Esophagus squamous epithelium (tissue), 5 donors: ENCODE data around the gene HOTAIR. TPM values are rescaled to one million over a fixed set of nuclear protein-coding genes. Genes with fewer than 3 reads are reported as not detected.

ENCODE experiments used
- DNase-seq: peaks from one replicate; lab custom pipeline; 2025; lab: John Stamatoyannopoulos, UW
- H3K27ac ChIP-seq, 4 donors: fragments of 200-600 bp; sonication (generic); one replicate each; pipeline ENCODE4 v1.5.1; 2016 to 2019; ENCODE audit warnings: mild to moderate bottlenecking in 1 of 4
- H3K27me3 ChIP-seq, 4 donors: fragments of 200-600 bp; sonication (generic); 1 replicate in 3 of 4; 2 replicates in 1 of 4; pipeline versions ENCODE4 v1.5.1 to v1.6.0; 2017 to 2021; ENCODE audit warnings: antibody characterized with exemption in 1 of 4
- H3K36me3 ChIP-seq, 3 donors: fragments of 200-600 bp; sonication (generic); one replicate each; pipeline ENCODE4 v1.5.1; 2016 to 2019
- H3K4me1 ChIP-seq, 3 donors: fragments of 200-600 bp; sonication (generic); one replicate each; pipeline ENCODE4 v1.5.1; 2017 to 2019
- H3K4me3 ChIP-seq, 4 donors: fragments of 200-600 bp; sonication (generic); 1 replicate in 3 of 4; 2 replicates in 1 of 4; pipeline ENCODE4 v1.5.1; 2016 to 2019; ENCODE audit warnings: mild to moderate bottlenecking in 2 of 4, moderate library complexity in 1 of 4
- H3K9me3 ChIP-seq, 3 donors: fragments of 200-600 bp; sonication (generic); one replicate each; pipeline ENCODE4 v1.5.1; 2016 to 2019
- CTCF ChIP-seq, 6 experiments: fragments of 450-650 bp in 4 of 6; fragments of 200-600 bp in 2 of 6; sonication (generic) in 2 of 6; IDR thresholded peaks; one replicate each; pipeline ENCODE4 v1.5.1; 2016 to 2019; ENCODE audit warnings: antibody characterized with exemption in 6 of 6, mild to moderate bottlenecking in 4 of 6, moderate library complexity in 4 of 6
- POLR2A ChIP-seq, 4 donors: fragments of 450-650 bp; IDR thresholded peaks; one replicate each; pipeline ENCODE4 v1.6.1; 2017; ENCODE audit warnings: antibody characterized with exemption in 4 of 4, mild to moderate bottlenecking in 4 of 4, moderate library complexity in 3 of 4
- WGBS, 2 donors: methylation state at CpG; one replicate each; pipeline ENCODE4 v1.1.5; 2018; 5-methylcytosine and 5-hydroxymethylcytosine counted together
- intact Hi-C: fragments of 100-400 bp; cut with DNase I; formaldehyde crosslinking; loops from one replicate; pipeline ENCODE4 v1.15.0; 2022
- total RNA-seq, 4 donors: library from RNA; depleted of rRNA; stranded (reverse); fragments of >200 nt; gene quantifications; one replicate each; pipeline ENCODE4 v1.1.0, GENCODE V29; 2016
- donor health status: DM: yes; HTN: yes; CAD: no.

The HOTAIR gene
- total RNA-seq, 4 donors from 2014 or later, result not detected

GRCh38 chr12:53973236-53974042 is 1.3 kb downstream of the HOTAIR start:
- WGBS, 2 donors, result 7 to 24% methylated on average over 15 to 25 of the region's 71 CpGs
- intact Hi-C loops, result no loop called here
- no peak for TF ChIP-seq CTCF (IDR thresholded peaks at IDR 0.05)
- TF ChIP-seq POLR2A (IDR thresholded peaks at IDR 0.05), result no peak
- Histone ChIP-seq H3K4me1 (peaks cover 20 to 34% (median 20%) of the 10 kb centered on the region in 3 donors), H3K27ac (no peak overlapping the region), H3K4me3 (peak overlapping the region in 1 of 4 donors; percentile 56), H3K9me3 (no peaks in the 10 kb centered on the region), H3K27me3 (peaks cover 31 to 100% (median 87%) of the 10 kb centered on the region in 4 donors), H3K36me3 (no peaks in the 10 kb centered on the region)
- DNase-seq, result no peak

- Histone ChIP-seq H3K4me1 (peaks cover 20 to 29% (median 20%) of the 10 kb centered on the region in 3 donors), H3K27me3 (peaks cover 31 to 100% (median 87%) of the 10 kb centered on the region in 4 donors), H3K9me3 (no peaks in the 10 kb centered on the region), H3K27ac (no peak within 1 kb of the TSS), H3K4me3 (peak within 1 kb of the TSS in 1 of 4 donors; percentile 56), H3K36me3 (no peaks in the 10 kb centered on the region)
- WGBS, 2 donors, result 18 to 22% methylated on average over 10 to 20 of the region's 21 CpGs
- TF ChIP-seq CTCF (IDR thresholded peaks at IDR 0.05) (no peak), POLR2A (IDR thresholded peaks at IDR 0.05) (no peak)
- no peak for DNase-seq
- intact Hi-C loops, result no loop called here
Measured at GRCh38 chr12:53972722-53973235, 2.0 kb downstream of the HOTAIR start, which contains the start of gene HOXC11. HOXC11 (plus strand) TSS chr12:53973126; CDS start chr12:53973242, 116 bp downstream.

- H3K27me3 ChIP-seq, result peaks cover 29 to 100% (median 86%) of the 10 kb centered on the region in 4 donors
- DNase-seq, result no peak
- no peaks in the 10 kb centered on the region for H3K36me3 ChIP-seq
- no peak overlapping the region for H3K27ac ChIP-seq
- peaks cover 20 to 28% (median 20%) of the 10 kb centered on the region in 3 donors for H3K4me1 ChIP-seq
- no peak for TF ChIP-seq CTCF (IDR thresholded peaks at IDR 0.05)
- no peak for TF ChIP-seq POLR2A (IDR thresholded peaks at IDR 0.05)
- WGBS, 2 donors, result 32 to 34% methylated on average over 8 of the region's 9 CpGs
- H3K9me3 ChIP-seq, result no peaks in the 10 kb centered on the region
- intact Hi-C loops, result no loop called here
- H3K4me3 ChIP-seq, result no peak overlapping the region
Measured at GRCh38 chr12:53972152-53972702, 2.5 kb downstream of the HOTAIR start.

- DNase-seq, result no peak
- no peaks in the 10 kb centered on the region for H3K9me3 ChIP-seq
- H3K36me3 ChIP-seq, result no peaks in the 10 kb centered on the region
- no peak overlapping the region for H3K4me3 ChIP-seq
- WGBS, 2 donors, result 42 to 80% methylated on average over 2 of the region's 2 CpGs
- H3K27me3 ChIP-seq, result peaks cover 24 to 100% (median 87%) of the 10 kb centered on the region in 4 donors
- no peak overlapping the region for H3K27ac ChIP-seq
- intact Hi-C loops, result no loop called here
- TF ChIP-seq CTCF (IDR thresholded peaks at IDR 0.05) (no peak), POLR2A (IDR thresholded peaks at IDR 0.05) (no peak)
- H3K4me1 ChIP-seq, result peaks cover 20 to 30% (median 21%) of the 10 kb centered on the region in 3 donors
Measured at GRCh38 chr12:53971686-53972085, 3.1 kb downstream of the HOTAIR start.

GRCh38 chr12:53971129-53971528 is 3.6 kb downstream of the HOTAIR start:
- Histone ChIP-seq H3K27ac (no peak overlapping the region), H3K36me3 (no peaks in the 10 kb centered on the region), H3K27me3 (peaks cover 25 to 100% (median 87%) of the 10 kb centered on the region in 4 donors), H3K9me3 (no peaks in the 10 kb centered on the region), H3K4me1 (peaks cover 20 to 35% (median 25%) of the 10 kb centered on the region in 3 donors), H3K4me3 (no peak overlapping the region)
- DNase-seq, result no peak
- TF ChIP-seq POLR2A (IDR thresholded peaks at IDR 0.05) (no peak), CTCF (IDR thresholded peaks at IDR 0.05) (no peak)
- WGBS, 2 donors, result 78 to 83% methylated on average over 3 of the region's 3 CpGs
- intact Hi-C loops, result no loop called here
